Esophagus (tissue), 2 donors: ENCODE results near the gene TP63. TPM values are rescaled to one million over a fixed set of nuclear protein-coding genes. Genes with fewer than 3 reads are reported as not detected.
A peak's percentile ranks its signal among the peaks of the same experiment; 100 is the strongest.

ENCODE experiments used
- H3K27ac ChIP-seq, 2 donors: one replicate each; pipeline ENCODE4 v1.5.1; 2013; ENCODE audit warnings: low read depth in 2 of 2, mild to moderate bottlenecking in 2 of 2, inconsistent platforms in 1 of 2, low read length in 1 of 2, moderate library complexity in 1 of 2
- H3K27me3 ChIP-seq, 2 donors: one replicate each; pipeline ENCODE4 v1.6.1; 2013; ENCODE audit warnings: low read length in 2 of 2, control low read depth in 1 of 2, mild to moderate bottlenecking in 1 of 2; ENCODE audit not compliant: insufficient read depth in 2 of 2, control insufficient read depth in 1 of 2
- H3K36me3 ChIP-seq, 2 donors: one replicate each; pipeline ENCODE4 v1.6.1; 2013; ENCODE audit warnings: low read length in 1 of 2; ENCODE audit not compliant: control insufficient read depth in 2 of 2, insufficient read depth in 2 of 2
- H3K4me1 ChIP-seq, 2 donors: one replicate each; pipeline ENCODE4 v1.6.1; 2013; ENCODE audit warnings: low read length in 1 of 2; ENCODE audit not compliant: control insufficient read depth in 2 of 2, insufficient read depth in 2 of 2
- H3K4me3 ChIP-seq, 2 donors: one replicate each; pipeline ENCODE4 v1.5.1; 2013; ENCODE audit warnings: low read length in 2 of 2, mild to moderate bottlenecking in 2 of 2, low read depth in 1 of 2, moderate library complexity in 1 of 2
- H3K9me3 ChIP-seq, 2 donors: one replicate each; pipeline ENCODE4 v1.6.1; 2013; ENCODE audit warnings: mild to moderate bottlenecking in 2 of 2, low read depth in 1 of 2, low read length in 1 of 2, moderate library complexity in 1 of 2; ENCODE audit not compliant: control insufficient read depth in 2 of 2, insufficient read depth in 1 of 2
- WGBS, 2 donors: extraction: QIAGEN DNeasy Blood & Tissue Kit; methylation state at CpG; one replicate each; pipeline ENCODE4 v1.1.7; 2013; 5-methylcytosine and 5-hydroxymethylcytosine counted together
- polyA plus RNA-seq, 2 donors: library from polyadenylated mRNA; stranded (reverse); fragments of 200-250 nt; gene quantifications; one replicate each; pipeline ENCODE4 v1.2.3, GENCODE V29; 2013
- donor health status: healthy with polysubstance abuse.
- donor health status: Bipolar disorder and iron deficiency.

Gene TP63
- polyA plus RNA-seq, 2 donors, result 37.8 to 57.2 TPM

GRCh38 chr3:189827108-189827507, 195.9 kb downstream of the TP63 start:
- 74 to 84% methylated on average over 1 of the region's 1 CpG for WGBS, 2 donors

DNA sequence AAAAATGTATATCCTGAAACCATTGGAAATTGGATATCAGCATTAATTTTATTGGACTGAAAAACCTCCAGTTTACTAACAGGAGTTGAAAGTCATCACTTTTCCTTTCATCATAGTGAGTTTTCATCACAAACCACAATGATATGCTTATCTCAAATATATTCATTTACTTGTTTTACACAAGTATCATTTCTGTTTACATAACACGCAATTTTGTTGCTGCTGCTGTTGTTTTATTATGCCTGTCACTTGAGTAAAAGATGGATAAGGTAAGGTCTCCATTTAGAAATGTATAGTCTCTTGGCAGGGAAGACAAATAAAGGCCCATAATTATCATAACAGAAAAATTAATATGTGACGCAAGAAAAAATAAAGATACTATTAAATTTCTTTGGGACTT, 199.2 kb downstream of the TP63 start:
- peaks cover 0 to 2% of the 10 kb centered on the region in 2 donors for H3K36me3 ChIP-seq
- 79 to 82% methylated on average over 2 of the region's 2 CpGs for WGBS, 2 donors
- no peaks in the 10 kb centered on the region for H3K27me3 ChIP-seq
- H3K9me3 ChIP-seq, result no peaks in the 10 kb centered on the region
- no peak overlapping the region for H3K4me3 ChIP-seq
- no peak overlapping the region for H3K27ac ChIP-seq
- no peaks in the 10 kb centered on the region for H3K4me1 ChIP-seq

More at GRCh38 chr3:189827108-189827507, 195.9 kb downstream of the TP63 start:
- Histone ChIP-seq H3K4me1 (peaks cover 0 to 3% of the 10 kb centered on the region in 2 donors), H3K9me3 (no peaks in the 10 kb centered on the region), H3K36me3 (peaks cover 0 to 2% of the 10 kb centered on the region in 2 donors), H3K27ac (peak overlapping the region in 1 of 2 donors; percentile 24), H3K4me3 (no peak overlapping the region), H3K27me3 (no peaks in the 10 kb centered on the region)

- peak overlapping the region in 1 of 2 donors; percentile 47 for H3K27ac ChIP-seq
- no peak overlapping the region for H3K4me3 ChIP-seq
- peaks cover 0 to 2% of the 10 kb centered on the region in 2 donors for H3K36me3 ChIP-seq
- no peaks in the 10 kb centered on the region for H3K4me1 ChIP-seq
- no peaks in the 10 kb centered on the region for H3K27me3 ChIP-seq
- no peaks in the 10 kb centered on the region for H3K9me3 ChIP-seq
- WGBS, 2 donors, result 42 to 51% methylated on average over 2 of the region's 2 CpGs
These were observed 202.1 kb downstream of the TP63 start for GRCh38 chr3:189833266-189833665.

- Histone ChIP-seq H3K9me3 (no peaks in the 10 kb centered on the region), H3K4me1 (no peaks in the 10 kb centered on the region), H3K27me3 (no peaks in the 10 kb centered on the region), H3K36me3 (peaks cover 0 to 2% of the 10 kb centered on the region in 2 donors), H3K27ac (peak overlapping the region in 1 of 2 donors; percentile 88), H3K4me3 (no peak overlapping the region)
- 53 to 74% methylated on average over 8 of the region's 8 CpGs for WGBS, 2 donors
These were observed 202.8 kb downstream of the TP63 start for GRCh38 chr3:189833996-189834395.

DNA sequence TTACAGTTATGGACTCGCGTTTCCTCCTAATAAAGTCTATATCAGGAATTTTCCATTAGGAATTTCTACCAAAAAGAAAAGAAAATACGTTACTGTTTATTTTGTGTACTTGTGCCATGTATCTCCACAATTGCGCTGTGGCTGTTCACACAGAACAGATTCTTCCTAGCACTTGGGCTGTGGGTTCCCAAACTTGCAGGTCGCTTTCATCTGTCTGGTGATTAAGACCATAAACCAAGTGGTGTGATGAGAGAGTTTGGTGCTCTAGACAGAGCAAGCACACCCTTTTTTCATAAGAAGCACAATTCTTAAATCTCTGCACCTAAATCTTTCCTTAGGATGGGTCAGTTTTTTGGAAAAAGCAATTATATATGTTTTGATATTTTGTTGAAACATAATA, 203.3 kb downstream of the TP63 start:
- peaks cover 0 to 2% of the 10 kb centered on the region in 2 donors for H3K36me3 ChIP-seq
- H3K27ac ChIP-seq, result peak overlapping the region; percentile 86 to 88

GRCh38 chr3:189836795-189837194, 205.6 kb downstream of the TP63 start:
- Histone ChIP-seq H3K4me3 (no peak overlapping the region), H3K27me3 (no peaks in the 10 kb centered on the region), H3K36me3 (peaks cover 0 to 2% of the 10 kb centered on the region in 2 donors), H3K9me3 (no peaks in the 10 kb centered on the region), H3K4me1 (no peaks in the 10 kb centered on the region), H3K27ac (peak overlapping the region; percentile 13 to 59)
- 43 to 63% methylated on average over 5 of the region's 5 CpGs for WGBS, 2 donors

More for the DNA sequence above, 203.3 kb downstream of the TP63 start:
- H3K9me3 ChIP-seq, result no peaks in the 10 kb centered on the region
- H3K4me3 ChIP-seq, result no peak overlapping the region
- H3K4me1 ChIP-seq, result no peaks in the 10 kb centered on the region
- 51 to 73% methylated on average over 5 of the region's 5 CpGs for WGBS, 2 donors
- H3K27me3 ChIP-seq, result no peaks in the 10 kb centered on the region

GRCh38 chr3:189838291-189838690, 207.1 kb downstream of the TP63 start:
- Histone ChIP-seq H3K27me3 (no peaks in the 10 kb centered on the region), H3K27ac (peak overlapping the region in 1 of 2 donors; percentile 57), H3K9me3 (no peaks in the 10 kb centered on the region), H3K4me1 (peaks cover 0 to 8% of the 10 kb centered on the region in 2 donors), H3K4me3 (no peak overlapping the region), H3K36me3 (no peaks in the 10 kb centered on the region)
- 47 to 55% methylated on average over 6 of the region's 6 CpGs for WGBS, 2 donors

DNA sequence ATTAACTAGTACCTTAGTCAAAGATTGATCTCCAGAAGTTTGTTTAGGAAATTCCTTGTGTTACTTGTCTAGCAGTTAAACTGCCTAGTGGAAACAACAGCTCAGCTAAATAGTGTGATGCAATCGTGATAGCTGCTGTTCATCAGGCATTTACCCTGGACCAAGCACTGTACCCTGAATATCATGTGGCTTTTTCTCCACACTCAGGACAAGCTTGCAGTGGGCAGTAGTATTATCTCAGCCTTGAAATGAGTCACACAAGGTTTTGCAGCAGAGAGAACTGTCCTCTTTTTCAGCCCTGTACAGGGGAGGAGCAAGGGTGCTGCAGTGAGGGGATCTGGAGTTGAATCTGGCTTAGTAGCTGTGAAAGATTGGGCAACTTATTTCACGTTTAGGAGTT, 208.4 kb downstream of the TP63 start:
- Histone ChIP-seq H3K27me3 (no peaks in the 10 kb centered on the region), H3K27ac (peak overlapping the region; percentile 67 to 77), H3K4me1 (peaks cover 0 to 8% of the 10 kb centered on the region in 2 donors), H3K9me3 (no peaks in the 10 kb centered on the region), H3K36me3 (no peaks in the 10 kb centered on the region), H3K4me3 (no peak overlapping the region)
- WGBS, 2 donors, result 33 to 38% methylated on average over 2 of the region's 2 CpGs

DNA sequence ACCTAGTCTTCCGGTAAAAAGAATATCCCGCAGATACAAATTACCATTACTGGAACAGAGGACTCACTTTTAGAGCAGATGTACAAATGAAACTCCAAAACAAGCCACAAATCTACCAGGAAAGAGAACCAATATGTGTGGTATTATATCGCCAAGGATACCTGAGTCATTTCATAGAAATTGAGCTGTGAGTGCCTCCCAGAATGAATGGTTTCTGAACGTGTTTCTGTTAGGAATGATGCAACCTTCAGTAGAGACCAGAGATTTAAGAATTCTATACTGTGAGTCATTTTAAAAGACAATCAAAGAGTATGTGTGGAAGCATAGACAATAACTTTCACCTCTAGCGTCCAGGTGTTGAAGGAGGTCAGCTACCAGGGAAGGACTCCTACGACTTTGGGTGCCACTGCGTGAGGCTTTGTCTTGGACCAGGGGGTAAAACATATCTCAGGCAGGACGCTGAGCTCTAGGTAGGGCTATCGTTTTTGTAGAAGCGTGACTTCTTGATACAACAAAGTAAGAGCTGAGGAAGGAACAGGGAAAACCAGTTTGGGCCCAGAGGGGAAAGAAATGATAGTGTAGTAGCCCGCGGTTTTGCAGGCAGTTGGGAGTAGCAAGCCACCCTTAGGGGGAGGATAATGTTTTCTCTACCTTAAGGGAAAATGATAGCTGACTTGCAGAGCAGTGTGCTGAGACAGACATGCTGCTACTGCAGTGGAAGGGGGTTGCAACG, 210.4 kb downstream of the TP63 start:
- Histone ChIP-seq H3K27ac (peak overlapping the region; percentile 87 to 96), H3K9me3 (no peaks in the 10 kb centered on the region), H3K36me3 (no peaks in the 10 kb centered on the region), H3K4me3 (peak overlapping the region in 1 of 2 donors; percentile 14), H3K4me1 (peaks cover 0 to 8% of the 10 kb centered on the region in 2 donors), H3K27me3 (no peaks in the 10 kb centered on the region)
- WGBS, 2 donors, result 48 to 62% methylated on average over 13 of the region's 13 CpGs
